Endothelial cell of hepatic sinusoid (primary cell): Measurements from ENCODE around the gene WDR11.
"Not testable (repeated sequence)": the region's sequence is repeated elsewhere in the genome, so short reads cannot be mapped to it uniquely, and the experiment has no call there.

Experiments used
- in situ Hi-C: cut with HindIII; loops from 2 replicates; pipeline ENCODE4 v1.10.0; 2017; ENCODE audit warnings: low sequenced_read_pairs

The WDR11 gene

DNA sequence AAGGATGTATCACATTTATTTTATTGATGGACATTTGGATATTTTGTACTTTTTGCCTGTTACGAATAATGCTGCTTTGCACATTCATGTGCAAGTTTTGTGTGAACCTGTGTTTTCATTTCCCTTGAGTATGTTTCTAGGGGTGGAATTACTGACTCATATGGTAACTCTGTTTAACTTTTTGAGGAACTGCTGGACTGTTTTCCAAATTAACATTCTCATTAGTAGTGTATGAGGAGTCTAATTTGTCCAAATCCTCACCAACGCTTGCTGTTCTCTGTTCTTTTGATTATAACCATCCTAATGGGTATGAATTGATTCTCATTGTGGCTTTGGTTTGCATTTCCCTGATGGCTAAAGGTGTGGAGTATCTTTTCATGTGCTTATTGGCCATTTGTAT is 3.2 kb downstream of the WDR11 start:
- in situ Hi-C loops, result no loop called here

DNA sequence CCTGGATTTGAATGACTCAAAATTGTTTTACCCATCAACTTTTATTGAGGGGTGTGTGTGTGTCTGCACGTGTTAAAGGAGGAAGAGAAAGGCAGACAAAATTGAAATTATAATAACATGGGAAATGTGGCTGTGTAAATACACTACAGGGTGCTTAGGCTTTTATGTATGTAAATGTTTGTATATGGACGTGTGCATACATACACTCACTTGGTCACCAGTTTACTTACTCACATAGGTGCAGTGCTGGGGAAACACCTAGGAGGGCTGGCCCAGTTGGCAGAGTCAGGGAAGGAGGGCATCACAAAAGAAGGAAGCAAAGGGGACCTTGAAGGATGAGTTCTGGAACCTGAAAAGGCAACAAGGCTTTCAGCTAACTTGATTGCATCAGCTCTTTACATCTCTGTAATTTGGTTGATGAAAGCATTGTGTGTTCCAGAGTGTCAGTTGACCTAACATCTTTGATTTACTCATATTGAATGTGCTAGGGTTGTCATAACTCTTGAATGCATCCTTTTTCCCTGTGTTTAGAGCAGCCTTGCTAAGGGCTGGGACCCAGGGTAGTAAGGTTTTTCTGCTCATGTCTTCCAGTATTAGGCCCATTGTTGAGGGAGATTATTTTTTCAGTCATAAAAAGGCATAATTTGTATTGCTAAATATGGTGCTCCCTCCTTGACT is 10.2 kb downstream of the WDR11 start:
- in situ Hi-C loops, result no loop called here

DNA sequence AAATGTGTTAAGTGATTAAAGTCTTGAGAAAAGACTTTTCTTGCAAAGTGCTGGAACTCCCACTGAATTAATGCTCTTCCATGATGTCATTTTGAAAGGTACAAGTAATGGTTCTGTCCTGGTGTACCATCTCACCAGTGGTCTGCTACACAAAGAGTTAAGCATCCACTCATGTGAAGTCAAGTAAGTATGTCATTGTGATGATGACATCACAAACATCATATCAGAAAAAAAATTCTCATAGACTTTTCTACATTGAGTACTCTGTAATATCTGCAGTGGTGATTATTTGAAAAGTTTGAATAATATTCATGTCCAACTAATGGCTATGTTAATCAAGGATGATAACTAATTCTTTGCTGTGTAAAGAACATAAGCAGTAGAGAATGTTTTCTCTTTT is 22.6 kb downstream of the WDR11 start:
- in situ Hi-C loops, result no loop called here

DNA sequence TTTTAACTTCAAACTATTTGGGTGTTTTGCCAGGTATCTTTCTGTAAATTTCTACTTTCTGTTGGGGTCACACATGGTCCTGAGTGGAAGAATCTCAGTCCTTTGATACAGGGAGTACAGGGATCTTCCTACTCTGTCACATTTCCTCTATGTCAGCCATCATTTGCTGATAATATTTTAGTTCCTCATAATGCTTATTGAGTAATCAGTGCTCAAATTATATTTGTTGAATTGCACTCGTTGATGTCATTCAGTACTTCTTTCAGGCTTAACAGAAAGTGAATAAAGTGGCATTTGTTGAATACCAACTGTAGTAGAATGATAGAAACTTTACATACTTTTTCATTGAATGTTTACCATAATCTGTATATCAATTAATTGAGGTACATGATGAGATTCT is 31.9 kb downstream of the WDR11 start:
- in situ Hi-C loops, result no loop called here

DNA sequence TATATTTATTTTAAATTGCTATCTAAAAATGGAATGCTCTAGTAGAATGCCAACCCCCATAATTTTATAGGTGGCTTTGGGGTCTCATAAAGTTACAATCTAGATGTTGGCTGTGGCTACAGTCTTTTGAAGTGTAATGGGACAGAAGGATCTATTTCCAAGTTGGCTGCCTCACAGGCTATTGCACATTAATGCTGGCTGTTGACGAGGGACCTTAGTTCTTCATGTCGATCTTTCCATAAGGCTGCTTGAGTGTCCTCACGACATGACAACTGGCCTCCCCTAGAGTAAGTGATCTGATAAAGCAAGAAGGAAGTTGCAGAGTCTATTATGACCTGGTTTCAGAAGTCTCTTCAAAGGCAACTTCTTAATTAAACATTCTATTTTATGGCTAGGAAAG is 36.3 kb downstream of the WDR11 start:
- in situ Hi-C loops, result no loop called here

DNA sequence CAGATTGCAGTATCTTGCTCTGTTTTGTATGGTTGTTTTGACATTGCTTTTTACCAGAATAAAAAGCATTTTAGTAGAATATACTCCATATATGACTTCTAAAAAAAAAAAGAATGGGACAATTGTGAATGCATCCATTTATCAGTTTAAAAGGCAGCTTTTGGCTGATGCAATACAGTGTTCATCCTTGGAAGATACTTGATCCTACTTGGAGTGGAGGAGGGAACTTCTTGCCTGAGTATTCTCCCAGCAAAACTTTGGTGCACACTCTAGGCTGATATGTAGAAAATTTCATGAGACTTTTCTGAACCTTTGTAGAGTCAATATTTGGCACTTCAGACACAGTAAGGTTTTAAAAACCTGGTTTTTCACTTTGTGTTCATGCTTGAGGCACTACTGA is 40.2 kb downstream of the WDR11 start:
- in situ Hi-C loops, result no loop called here

DNA sequence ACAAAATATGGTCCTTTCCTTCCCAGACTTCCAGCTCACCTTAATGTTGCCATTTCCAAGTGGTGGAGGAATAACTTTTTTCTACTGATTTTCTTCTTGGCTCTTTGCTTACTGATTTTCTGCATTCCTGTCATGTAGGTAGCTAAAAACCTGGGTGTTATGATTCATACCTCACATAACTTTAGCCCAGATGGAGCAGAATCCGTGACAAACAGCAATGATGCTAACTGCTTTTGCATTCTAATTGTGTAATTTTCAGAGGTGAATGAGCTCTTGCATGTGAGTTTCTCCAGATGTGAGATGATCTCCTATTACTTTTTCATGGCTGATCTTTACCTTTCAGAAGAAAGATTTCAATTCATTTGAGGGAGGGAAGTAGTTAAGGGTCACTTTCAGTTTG is 43.4 kb downstream of the WDR11 start:
- in situ Hi-C loops, result no loop called here

DNA sequence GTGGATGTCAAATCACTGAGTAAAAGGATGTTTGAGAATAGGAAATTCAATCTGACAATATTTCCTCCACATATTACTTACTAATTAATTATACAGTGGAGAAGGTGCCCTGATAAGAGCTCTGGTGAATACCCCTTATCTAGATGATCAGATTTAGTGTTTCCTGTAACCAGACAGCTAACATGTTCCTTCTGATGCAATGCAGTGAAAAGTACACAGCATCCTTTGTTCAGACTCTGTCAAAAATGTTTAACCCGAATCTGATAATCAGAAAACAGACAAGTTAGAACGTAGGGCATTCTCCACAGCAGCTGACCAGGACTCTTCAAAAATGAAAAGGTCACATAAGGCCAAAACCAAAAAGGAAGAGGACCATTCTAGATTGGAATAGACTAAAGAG is 46.2 kb downstream of the WDR11 start:
- in situ Hi-C loops, result no loop called here

DNA sequence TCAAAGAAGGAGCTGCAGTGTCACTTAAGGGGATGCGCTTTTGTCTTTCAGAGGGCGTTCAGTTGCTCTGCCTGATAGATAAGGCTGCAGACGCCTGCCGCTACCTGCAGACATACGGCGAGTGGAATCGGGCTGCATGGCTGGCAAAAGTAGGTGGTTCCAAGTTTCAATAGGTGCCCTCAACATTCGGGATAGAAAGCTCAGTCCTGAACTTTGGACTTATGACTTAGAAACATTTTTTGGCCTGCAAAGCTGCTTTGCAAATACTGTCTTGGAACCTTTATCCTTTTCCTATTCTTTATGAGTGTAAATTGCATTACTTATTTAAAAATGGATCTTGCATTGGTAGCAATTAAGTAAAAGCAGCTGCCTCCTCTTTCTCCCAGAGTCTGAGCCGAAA is 54.1 kb downstream of the WDR11 start:
- in situ Hi-C loops, result no loop called here

DNA sequence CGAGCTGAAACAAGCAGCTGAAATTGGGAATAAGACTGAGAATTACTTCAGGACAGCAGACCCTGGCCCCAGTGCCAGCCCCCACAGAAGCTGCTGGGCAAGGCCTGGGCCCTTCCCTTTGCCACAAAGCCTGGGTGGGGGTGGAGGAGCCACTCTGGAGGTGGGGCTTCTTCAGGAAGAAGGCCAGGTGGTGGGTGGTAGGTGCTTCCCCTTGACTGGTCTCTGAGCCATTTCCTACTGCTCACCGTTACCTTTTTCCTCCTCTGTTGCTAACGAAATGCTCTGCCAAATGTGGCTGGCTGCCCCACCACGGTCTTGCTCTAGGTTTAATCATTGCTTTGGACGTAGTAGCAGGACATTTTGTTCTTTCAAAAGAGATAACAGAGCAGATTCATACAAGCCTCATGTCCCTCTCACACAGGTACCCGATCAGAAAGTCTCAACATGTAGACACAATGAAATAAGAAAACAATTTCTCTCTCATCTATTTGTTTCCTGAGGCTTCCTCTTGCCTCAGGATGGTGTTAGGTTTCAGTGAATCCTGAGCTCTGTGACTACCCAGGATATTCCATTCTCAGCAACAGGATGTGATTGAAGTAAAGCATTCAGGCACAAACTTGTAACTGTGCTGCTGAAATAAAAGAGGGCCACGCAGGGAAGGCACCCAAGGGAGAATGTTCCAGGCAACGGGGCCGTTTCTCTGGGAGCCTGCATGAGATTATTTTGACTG is 66.5 kb downstream of the WDR11 start:
- in situ Hi-C loops, result no loop called here

DNA sequence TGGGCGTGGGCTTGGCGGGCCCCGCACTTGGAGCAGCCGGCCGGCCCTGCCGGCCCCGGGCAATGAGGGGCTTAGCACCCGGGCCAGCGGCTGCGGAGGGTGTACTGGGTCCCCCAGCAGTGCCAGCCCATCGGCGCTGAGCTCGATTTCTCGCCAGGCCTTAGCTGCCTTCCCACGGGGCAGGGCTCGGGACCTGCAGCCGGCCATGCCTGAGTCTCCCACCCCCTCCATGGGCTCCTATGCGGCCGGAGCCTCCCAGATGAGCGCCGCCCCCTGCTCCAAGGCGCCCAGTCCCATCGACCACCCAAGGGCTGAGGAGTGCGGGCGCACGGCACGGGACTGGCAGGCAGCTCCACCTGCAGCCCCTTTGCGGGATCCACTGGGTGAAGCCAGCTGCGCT is 72.7 kb downstream of the WDR11 start:
- in situ Hi-C loops, result not testable (repeated sequence)

DNA sequence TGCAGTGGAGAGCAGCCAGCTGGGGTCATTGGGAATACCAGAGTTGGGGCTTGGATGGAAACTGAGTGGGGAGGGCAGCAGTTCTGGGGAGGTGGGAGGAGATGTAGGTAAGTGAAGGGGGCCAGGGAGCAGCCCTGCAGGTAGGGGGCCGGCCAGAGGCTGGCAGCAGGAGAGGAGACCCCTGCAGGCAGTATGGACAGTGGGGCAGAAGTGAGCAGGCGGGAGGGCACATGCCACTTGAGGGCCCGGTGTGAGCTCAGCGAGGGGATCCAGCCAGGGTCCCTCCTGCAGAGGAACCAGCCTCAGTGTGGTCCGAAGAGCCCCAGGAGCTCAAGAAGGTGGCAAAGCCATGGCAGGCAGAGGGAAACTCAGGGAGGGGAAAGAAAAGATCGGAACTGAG is 75.4 kb downstream of the WDR11 start:
- in situ Hi-C loops, result no loop called here

DNA sequence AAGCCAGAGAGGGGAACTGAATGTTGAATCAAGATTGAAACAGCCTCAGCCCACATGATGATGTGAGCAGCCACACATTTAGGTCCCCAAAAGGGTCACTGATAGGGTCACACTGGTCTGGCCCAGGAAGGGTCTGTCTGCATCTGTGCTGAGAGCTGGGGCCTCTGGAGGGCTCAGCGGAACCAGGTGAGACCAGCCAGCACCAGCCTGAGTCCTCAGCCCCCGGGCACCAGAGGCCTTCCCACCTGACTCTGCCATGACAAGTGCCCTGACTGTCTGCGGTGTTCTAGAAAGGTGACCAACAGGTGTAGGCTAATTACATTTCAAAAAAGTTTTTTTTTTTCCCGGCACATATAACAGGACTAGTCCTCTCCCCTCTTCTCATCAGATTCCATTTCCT is 76.2 kb downstream of the WDR11 start:
- in situ Hi-C loops, result no loop called here

DNA sequence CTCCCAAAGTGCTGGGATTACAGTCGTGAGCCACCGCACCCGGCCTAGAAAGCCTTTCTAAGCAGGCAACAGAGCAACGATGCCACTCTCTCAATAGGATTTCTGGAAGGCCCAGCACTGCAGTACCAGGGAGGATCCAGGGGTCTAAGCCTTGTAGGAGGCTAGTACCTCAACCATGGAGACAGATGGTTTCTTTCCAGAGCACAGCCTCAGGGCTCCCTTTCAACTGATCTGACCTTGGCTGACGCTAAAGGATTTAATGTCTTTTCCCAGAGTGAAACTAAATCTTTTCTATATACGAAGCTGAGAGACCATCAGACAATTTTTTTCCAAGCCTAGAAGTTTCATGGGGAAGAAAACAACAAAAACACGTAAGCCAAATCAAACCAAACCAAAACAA is 78.0 kb downstream of the WDR11 start:
- in situ Hi-C loops, result no loop called here

DNA sequence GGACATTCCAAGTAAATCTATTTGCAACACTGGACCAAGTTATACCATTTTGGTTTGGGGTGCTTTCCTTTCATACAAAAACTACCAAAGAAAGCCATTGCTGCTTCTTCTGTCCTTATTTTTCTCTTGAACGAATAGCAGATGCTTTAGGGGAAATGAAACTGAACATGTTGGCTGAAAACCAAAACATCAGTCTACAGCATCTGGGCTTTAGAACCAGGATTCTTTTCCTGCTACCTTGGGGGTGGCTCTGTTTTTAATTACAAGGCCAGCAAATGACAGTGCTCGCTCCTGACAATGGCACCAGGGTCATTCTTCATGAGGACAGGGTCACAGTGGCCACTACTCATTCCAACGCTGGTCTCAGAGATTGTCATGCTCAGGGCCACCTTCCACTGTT is 80.3 kb downstream of the WDR11 start:
- in situ Hi-C loops, result no loop called here

DNA sequence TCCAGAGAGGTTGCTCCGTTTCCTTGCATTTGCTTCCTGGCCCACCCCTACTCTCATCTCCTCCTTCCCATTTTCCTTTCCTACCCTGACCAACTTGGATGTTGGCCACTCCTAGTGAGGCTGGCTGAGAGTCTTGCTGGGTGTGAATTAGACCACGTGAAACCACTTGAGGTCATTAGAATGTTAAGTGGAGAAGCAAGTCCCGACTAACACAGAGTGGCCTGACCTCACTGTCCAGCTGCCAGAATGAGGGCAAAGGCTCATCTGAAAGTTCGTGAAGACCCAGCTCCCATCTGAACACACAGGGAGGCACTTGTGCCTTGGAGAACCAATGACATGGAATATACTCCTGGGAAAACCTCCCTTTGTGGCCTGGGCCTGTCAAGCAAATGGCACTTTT is 80.8 kb downstream of the WDR11 start:
- in situ Hi-C loops, result no loop called here

DNA sequence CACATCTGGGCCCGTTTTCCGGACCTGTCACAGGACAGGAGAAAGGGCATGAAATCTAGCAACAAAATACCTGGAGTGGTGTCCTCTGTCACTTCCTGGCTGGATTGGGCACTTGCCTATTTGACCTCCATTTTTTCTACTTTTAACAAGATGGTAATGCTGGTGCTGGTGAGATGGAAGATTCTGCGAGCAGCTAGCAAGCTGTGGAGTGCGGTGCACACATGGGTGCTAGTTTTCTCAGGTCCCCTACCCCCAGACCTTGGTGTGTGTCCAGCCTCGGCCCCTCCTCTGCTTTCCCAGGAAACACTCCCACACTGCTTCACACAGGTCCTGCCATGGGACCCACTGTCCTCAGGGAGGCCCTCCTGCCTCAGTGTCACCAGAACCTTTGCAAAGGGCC is 87.7 kb downstream of the WDR11 start:
- in situ Hi-C loops, result no loop called here

DNA sequence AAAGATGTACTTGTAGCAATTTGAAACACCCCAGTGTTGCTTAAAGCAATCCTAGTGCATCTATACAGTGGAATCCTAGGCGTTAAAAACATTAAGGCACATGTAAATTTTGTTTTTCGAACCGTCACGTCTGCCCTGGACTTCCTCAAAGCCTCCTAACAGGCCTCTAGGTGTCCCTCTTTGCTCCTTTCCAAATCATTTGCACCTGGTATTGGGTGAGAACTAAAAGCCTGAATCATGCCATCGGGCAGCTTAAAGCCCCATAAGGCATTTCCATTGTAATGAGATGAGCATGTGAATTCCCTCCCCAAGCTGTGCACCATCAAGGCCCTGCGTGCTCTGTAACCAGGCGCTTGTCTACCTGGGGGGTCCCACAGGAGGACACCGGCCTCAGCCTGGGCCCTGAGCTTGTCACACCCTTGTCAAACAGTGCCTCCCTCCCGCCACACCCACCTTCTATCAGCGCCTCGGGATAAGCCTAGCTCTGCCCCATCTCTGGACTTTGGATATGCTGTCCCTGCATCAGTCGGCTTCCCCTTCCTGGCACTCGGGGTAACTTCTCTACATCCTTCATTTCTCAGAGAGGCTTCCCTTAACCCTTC is 89.2 kb downstream of the WDR11 start:
- in situ Hi-C loops, result loop anchor here (5.0 kb wide), 1 partner anchor 73 kb away; no protein-coding TSS in a partner anchor

DNA sequence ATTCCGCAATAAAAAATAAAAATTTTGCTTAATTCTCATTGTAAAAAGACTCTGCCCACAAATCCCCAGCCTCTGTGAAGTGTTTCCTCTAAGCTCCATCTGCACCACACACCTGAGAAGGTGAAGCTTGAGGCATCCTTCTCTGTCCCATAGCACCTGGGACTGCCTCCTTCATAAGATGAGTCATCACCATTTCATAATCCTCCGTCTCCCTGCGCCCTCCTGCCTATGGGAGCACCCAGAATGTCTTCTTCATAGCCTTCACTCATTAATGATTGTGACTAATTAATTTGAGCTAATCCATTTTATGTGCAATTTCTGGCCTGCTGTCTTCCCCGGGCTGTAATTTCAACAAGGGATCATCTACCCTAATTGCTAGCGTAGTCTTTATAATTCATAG is 90.3 kb downstream of the WDR11 start:
- in situ Hi-C loops, result loop anchor here (5.0 kb wide), 1 partner anchor 74 kb away; no protein-coding TSS in a partner anchor

DNA sequence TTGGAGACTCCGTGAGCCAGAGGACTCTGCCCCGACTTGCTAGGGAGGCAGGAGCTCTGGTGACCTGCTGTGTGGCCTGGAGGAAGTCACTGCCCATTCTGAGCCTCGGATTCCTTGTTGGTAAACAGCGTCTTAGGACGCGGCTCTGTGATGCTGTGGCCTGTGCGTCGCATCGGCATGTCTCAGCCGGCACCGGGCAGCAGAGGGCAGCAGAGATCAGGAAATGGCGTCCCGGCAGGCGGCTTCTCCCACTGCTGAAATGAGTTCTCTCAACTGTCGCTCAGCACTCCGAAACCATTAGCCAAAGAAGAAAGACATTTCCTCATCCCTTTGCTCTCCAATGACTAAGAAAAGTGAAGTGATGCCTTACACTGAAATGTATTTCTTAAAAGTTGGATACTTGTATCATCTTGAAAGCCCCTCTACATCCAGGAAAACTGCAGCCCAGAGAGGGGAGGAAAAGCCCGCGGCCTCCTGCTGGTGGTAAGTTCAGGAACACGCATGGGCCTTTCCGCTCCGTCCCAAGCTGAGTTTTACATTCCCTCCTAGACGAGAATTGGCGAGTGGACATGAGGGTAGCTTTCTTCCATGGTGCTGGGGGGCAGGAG is 91.7 kb downstream of the WDR11 start:
- in situ Hi-C loops, result loop anchor here (5.0 kb wide), 1 partner anchor 76 kb away; no protein-coding TSS in a partner anchor

DNA sequence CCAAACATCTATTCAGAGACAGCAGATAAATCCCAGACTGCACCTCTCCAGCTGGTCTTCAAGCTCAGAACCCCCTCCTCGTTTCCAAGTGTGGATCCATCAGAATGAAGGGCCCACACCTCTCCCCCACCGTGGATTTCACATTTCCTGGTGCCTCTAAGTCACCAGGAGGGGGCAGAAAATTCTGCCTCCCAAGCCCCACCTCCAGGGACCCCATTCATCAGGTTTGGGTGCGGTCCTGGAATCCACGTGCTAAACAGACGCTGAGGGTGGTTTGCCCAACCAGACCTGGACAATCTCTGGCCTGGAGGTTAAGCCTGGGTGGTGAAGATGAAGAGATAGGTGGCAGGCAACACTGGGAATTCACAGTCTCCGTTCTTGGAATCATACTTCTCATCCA is 92.4 kb downstream of the WDR11 start:
- in situ Hi-C loops, result loop anchor here (5.0 kb wide), 1 partner anchor 76 kb away; no protein-coding TSS in a partner anchor
